HEK293 (cell line): Measurements from ENCODE around the gene PRR16.

Experiments
- CTCF ChIA-PET: fragments of 350-600 bp; formaldehyde crosslinking; extraction: SDS; loops from one replicate; lab custom pipeline; 2021; ENCODE audit warnings: antibody characterized with exemption; lab: Yijun Ruan, JAX
- POLR2A ChIA-PET: fragments of 300-600 bp; formaldehyde crosslinking; extraction: SDS; loops from one replicate; lab custom pipeline; 2020; ENCODE audit warnings: antibody characterized with exemption, inconsistent platforms; lab: Yijun Ruan, JAX
- H3K27ac ChIP-seq: fragments of 200-500 bp; sonication (Bioruptor generic); 2 replicates; pipeline ENCODE4 v1.5.1; 2014; ENCODE audit warnings: low read depth, low read length, control low read depth, inconsistent platforms; ENCODE audit errors: extremely low read depth
- H3K36me3 ChIP-seq, 2 experiments: fragments of 200-500 bp in 1 of 2; sonication (Bioruptor generic) in 1 of 2; 1 replicate in 1 of 2; 2 replicates in 1 of 2; pipeline ENCODE4 v1.5.1; 2014 to 2017; ENCODE audit warnings: inconsistent platforms in 2 of 2, low read length in 2 of 2; ENCODE audit not compliant: control insufficient read depth in 2 of 2, insufficient read depth in 1 of 2
- H3K4me1 ChIP-seq: fragments of 200-500 bp; sonication (Bioruptor generic); 2 replicates; pipeline ENCODE4 v1.5.1; 2014; ENCODE audit warnings: mild to moderate bottlenecking, low read length, inconsistent platforms; ENCODE audit not compliant: control insufficient read depth, insufficient read depth
- H3K4me3 ChIP-seq: 2 replicates; pipeline ENCODE4 v1.5.1; 2011; ENCODE audit warnings: low read depth, mild to moderate bottlenecking, control low read depth, low read length, moderate library complexity
- H3K9me3 ChIP-seq: fragments of 200-500 bp; sonication (Bioruptor generic); 2 replicates; pipeline ENCODE4 v1.5.1; 2014; ENCODE audit warnings: low read depth, low read length, inconsistent platforms; ENCODE audit not compliant: control insufficient read depth, insufficient read depth
- ELK4 ChIP-seq: IDR thresholded peaks from 2 replicates; pipeline ENCODE4 v1.6.1; 2011; ENCODE audit warnings: mild to moderate bottlenecking, low read depth, low read length, borderline replicate concordance
- MEIS1 ChIP-seq: sonication (generic); formaldehyde crosslinking; IDR thresholded peaks from 2 replicates; pipeline ENCODE4 v1.8.1; 2022; ENCODE audit warnings: missing genetic modification reagents, mild to moderate bottlenecking, borderline replicate concordance
- TCF7L2 ChIP-seq: IDR thresholded peaks from 2 replicates; pipeline ENCODE4 v1.6.1; 2011; ENCODE audit warnings: low read depth, mild to moderate bottlenecking, inconsistent platforms, low read length, moderate library complexity, borderline replicate concordance
- ZBTB11 ChIP-seq: fragments of 450-650 bp; formaldehyde crosslinking; conservative IDR thresholded peaks from 2 replicates; pipeline ENCODE4 v1.5.1; 2016; ENCODE audit warnings: low read depth, missing biosample characterization, missing genetic modification characterization
- ZNF19 ChIP-seq: fragments of 450-650 bp; formaldehyde crosslinking; IDR thresholded peaks from 2 replicates; pipeline ENCODE4; 2016; ENCODE audit warnings: missing biosample characterization, missing genetic modification characterization, low read depth
- ZNF23 ChIP-seq: fragments of 450-650 bp; formaldehyde crosslinking; IDR thresholded peaks from 2 replicates; pipeline ENCODE4 v1.5.1; 2016; ENCODE audit warnings: missing biosample characterization, missing genetic modification characterization, borderline replicate concordance
- ZNF302 ChIP-seq: fragments of 450-650 bp; formaldehyde crosslinking; IDR thresholded peaks from 2 replicates; pipeline ENCODE4 v1.5.1; 2016; ENCODE audit warnings: missing biosample characterization, missing genetic modification characterization, low read depth
- ZNF423 ChIP-seq: fragments of 450-650 bp; formaldehyde crosslinking; IDR thresholded peaks from 2 replicates; pipeline ENCODE4 v1.5.1; 2016; ENCODE audit warnings: missing biosample characterization, missing genetic modification characterization
- ZNF48 ChIP-seq: fragments of 450-650 bp; formaldehyde crosslinking; IDR thresholded peaks from 2 replicates; pipeline ENCODE4 v1.5.1; 2016; ENCODE audit warnings: missing biosample characterization, missing genetic modification characterization
- ZNF513 ChIP-seq: fragments of 450-650 bp; IDR thresholded peaks from 2 replicates; pipeline ENCODE4 v1.5.1; 2018; ENCODE audit warnings: missing biosample characterization, missing genetic modification characterization
- ZNF530 ChIP-seq: fragments of 450-650 bp; formaldehyde crosslinking; IDR thresholded peaks from 2 replicates; pipeline ENCODE4 v1.5.1; 2016; ENCODE audit warnings: low read depth, missing biosample characterization, missing genetic modification characterization
- ZNF560 ChIP-seq: fragments of 450-650 bp; formaldehyde crosslinking; IDR thresholded peaks from 2 replicates; pipeline ENCODE4 v1.5.1; 2017; ENCODE audit warnings: missing biosample characterization, missing genetic modification characterization, borderline replicate concordance
- ZNF561 ChIP-seq: fragments of 450-650 bp; IDR thresholded peaks from 2 replicates; pipeline ENCODE4 v1.5.1; 2018; ENCODE audit warnings: missing biosample characterization, missing genetic modification characterization, borderline replicate concordance
- ZNF837 ChIP-seq: fragments of 450-650 bp; formaldehyde crosslinking; IDR thresholded peaks from 2 replicates; pipeline ENCODE4 v1.5.1; 2016; ENCODE audit warnings: missing biosample characterization, missing genetic modification characterization
- ZSCAN5A ChIP-seq: fragments of 450-650 bp; formaldehyde crosslinking; IDR thresholded peaks from 2 replicates; pipeline ENCODE4 v1.5.1; 2016; ENCODE audit warnings: missing biosample characterization, missing genetic modification characterization

Gene PRR16

GRCh38 chr5:120507197-120507596, 43.1 kb downstream of the PRR16 start:
- Histone ChIP-seq H3K4me1 (no peaks in the 10 kb centered on the region), H3K4me3 (no peak overlapping the region), H3K36me3 (no peaks in the 10 kb centered on the region), H3K27ac (no peak overlapping the region), H3K9me3 (no peaks in the 10 kb centered on the region)
- ChIA-PET CTCF (interaction anchor here (0.6 kb wide), 1 partner anchor 771 kb away, joined by 3 read pairs; no protein-coding TSS in a partner anchor), POLR2A (no interaction called here)
- no peak for TF ChIP-seq ZNF561 (tag by site-specific recombination)
- TF ChIP-seq ZNF837 (tag by site-specific recombination): no peak
- TF ChIP-seq ZSCAN5A (tag by site-specific recombination): no peak
- TF ChIP-seq ZNF23 (tag by site-specific recombination): no peak
- TF ChIP-seq, all 188 proteins: peak for 0

- ChIA-PET POLR2A (no interaction called here), CTCF (interaction anchor here (0.6 kb wide), 1 partner anchor 772 kb away, joined by 3 read pairs; no protein-coding TSS in a partner anchor)
- Histone ChIP-seq H3K4me1 (no peaks in the 10 kb centered on the region), H3K4me3 (no peak overlapping the region), H3K9me3 (no peaks in the 10 kb centered on the region), H3K27ac (no peak overlapping the region), H3K36me3 (no peaks in the 10 kb centered on the region)
- no peak for TF ChIP-seq ZNF513 (tag by site-specific recombination)
- no peak for TF ChIP-seq ELK4
- TF ChIP-seq ZNF48 (tag by site-specific recombination): no peak
- no peak for TF ChIP-seq TCF7L2
- TF ChIP-seq ZNF560 (tag by site-specific recombination): no peak
- no peak for TF ChIP-seq ZNF19 (tag by site-specific recombination)
- TF ChIP-seq ZNF530: no peak
- TF ChIP-seq ZNF423: no peak
- TF ChIP-seq ZBTB11 (tag by site-specific recombination): no peak
These were observed 43.8 kb downstream of the PRR16 start for GRCh38 chr5:120507800-120508463.

- Histone ChIP-seq H3K36me3 (no peaks in the 10 kb centered on the region), H3K9me3 (no peaks in the 10 kb centered on the region), H3K4me1 (no peaks in the 10 kb centered on the region), H3K4me3 (no peak overlapping the region), H3K27ac (no peak overlapping the region)
- ChIA-PET POLR2A (no interaction called here), CTCF (interaction anchor here (0.5 kb wide), 1 partner anchor 46 kb away, joined by 3 read pairs; no protein-coding TSS in a partner anchor)
- no peak for TF ChIP-seq ZNF19 (tag by site-specific recombination)
- TF ChIP-seq MEIS1: no peak
- TF ChIP-seq ZNF302 (tag by site-specific recombination): no peak
These were observed 45.0 kb downstream of the PRR16 start for GRCh38 chr5:120509053-120509452.
